ENCODE measurements around the gene MICU1. TPM values are rescaled to one million over a fixed set of nuclear protein-coding genes. Genes with fewer than 3 reads are reported as not detected.

Gene MICU1
- total RNA-seq, 2 experiments from 2014 or later, result 29.6 to 36.1 TPM

DNA sequence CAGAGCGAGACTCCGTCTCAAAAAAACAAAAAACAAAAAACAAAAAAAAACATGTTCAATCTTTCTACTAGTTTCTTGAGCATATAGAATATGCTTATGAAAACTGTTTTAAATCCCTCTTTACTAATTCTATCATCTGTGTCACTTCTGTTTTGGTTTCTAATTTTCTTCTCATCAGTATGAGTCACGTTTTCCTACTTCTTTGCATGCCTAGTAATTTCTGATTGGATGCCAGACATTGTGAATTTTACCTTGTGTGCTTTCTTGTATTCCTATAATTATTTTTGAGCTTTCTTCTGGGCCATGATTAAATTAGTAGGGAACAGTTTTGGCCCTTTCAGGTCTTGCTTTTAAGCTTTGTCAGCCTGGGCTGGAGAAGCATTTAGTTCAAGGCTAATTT is 9.9 kb downstream of the MICU1 start:
- Mint-ChIP-seq H3K27ac (no peak overlapping the region), H3K4me3 (no peak overlapping the region), H3K36me3 (ENCODE audit: low read depth) (peaks cover 13% of the 10 kb centered on the region), H3K4me1 (peaks cover 11% of the 10 kb centered on the region), H3K27me3 (no peaks in the 10 kb centered on the region), H3K9me3 (peaks cover 3% of the 10 kb centered on the region)
- no peak for DNase-seq
- ChIA-PET POLR2A (no interaction called here), CTCF (no interaction called here)

DNA sequence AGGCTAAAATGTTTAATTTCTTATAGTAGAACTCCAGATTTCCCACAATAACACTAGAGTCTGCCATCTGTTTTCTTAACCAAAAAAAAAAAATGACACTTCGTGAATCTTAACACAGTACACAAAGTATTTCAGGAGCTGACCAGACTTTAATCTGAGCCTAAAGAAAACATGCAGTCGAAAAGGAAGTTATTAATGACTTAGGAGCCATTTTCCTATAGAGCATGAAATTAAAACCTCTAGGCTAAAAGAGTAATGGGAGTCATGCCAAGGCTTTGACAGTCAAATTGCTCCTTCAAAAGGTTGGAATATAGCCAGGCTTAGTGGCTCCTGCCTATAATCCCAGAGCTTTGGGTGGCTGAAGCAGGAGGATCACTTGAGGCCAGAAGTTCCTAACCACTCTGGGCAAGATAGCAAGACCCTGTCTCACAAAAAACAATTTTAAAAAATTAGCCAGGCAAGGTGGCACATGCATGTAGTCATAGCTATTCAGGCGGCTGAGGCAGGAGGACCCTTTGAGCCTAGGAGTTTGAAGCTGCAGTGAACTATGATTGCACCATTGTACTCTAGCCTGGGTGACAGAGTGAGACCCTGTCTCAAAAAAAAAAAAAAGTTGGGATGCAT is 13.6 kb downstream of the MICU1 start:
- Mint-ChIP-seq H3K27me3 (no peaks in the 10 kb centered on the region), H3K4me1 (peaks cover 11% of the 10 kb centered on the region), H3K36me3 (ENCODE audit: low read depth) (peaks cover 20% of the 10 kb centered on the region), H3K9me3 (peaks cover 3% of the 10 kb centered on the region), H3K27ac (no peak overlapping the region), H3K4me3 (no peak overlapping the region)
- ChIA-PET CTCF (interaction anchor here (0.7 kb wide), 1 partner anchor 1869 kb away, joined by 3 read pairs; no protein-coding TSS in a partner anchor), POLR2A (interaction anchor here (1.0 kb wide), 1 partner anchor 25 kb away, joined by 5 read pairs; no protein-coding TSS in a partner anchor)
- DNase-seq, result no peak

DNA sequence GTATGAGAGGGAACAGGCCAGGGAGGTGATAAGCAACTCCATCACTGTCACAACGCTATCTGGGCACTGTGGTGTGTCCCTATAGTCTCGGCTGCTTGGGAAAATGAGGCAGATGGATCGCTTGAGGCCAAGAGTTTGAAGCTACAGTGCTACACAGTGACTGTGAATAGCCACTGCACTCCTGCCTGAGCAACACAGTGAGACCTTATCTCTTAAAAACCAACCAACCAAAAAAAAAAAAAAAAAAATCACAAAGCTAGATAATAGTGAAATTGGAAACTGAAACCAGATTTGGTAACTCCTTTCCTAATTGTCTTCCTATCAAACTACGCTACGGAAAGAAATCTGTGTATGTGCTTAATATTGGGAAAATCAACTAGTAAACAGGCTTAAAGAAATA is 14.1 kb downstream of the MICU1 start:
- peaks cover 16% of the 10 kb centered on the region for H3K36me3 Mint-ChIP-seq (ENCODE audit: low read depth)
- no peak overlapping the region for H3K4me3 Mint-ChIP-seq
- H3K4me1 Mint-ChIP-seq, result peaks cover 11% of the 10 kb centered on the region
- H3K9me3 Mint-ChIP-seq, result peaks cover 3% of the 10 kb centered on the region
- POLR2A ChIA-PET, result interaction anchor here (1.0 kb wide), 1 partner anchor 26 kb away, joined by 5 read pairs; no protein-coding TSS in a partner anchor
- DNase-seq, result no peak
- no peaks in the 10 kb centered on the region for H3K27me3 Mint-ChIP-seq
- CTCF ChIA-PET, result interaction anchor here (1.3 kb wide), 1 partner anchor 14 kb away, joined by 3 read pairs; the partner anchor contains the start of gene MICU1
- no peak overlapping the region for H3K27ac Mint-ChIP-seq

DNA sequence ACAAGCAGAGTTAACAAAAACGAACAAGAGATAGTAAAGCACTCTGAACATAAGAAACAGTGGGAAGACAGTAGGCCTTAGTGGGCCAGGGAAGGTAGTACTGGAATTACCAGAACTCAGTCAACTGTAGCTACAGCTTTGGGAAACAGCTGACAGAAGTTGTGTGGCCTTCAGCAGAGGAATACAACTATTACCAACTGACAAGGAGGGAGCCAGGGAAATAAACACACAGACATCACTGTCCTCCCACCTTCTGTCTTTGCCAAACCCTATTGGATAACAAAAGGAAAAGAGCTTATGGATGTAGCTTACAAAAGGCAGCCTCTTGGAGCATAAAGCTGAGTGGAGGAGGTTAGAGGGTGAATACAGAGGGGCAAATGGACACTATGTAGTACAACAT is 15.4 kb downstream of the MICU1 start:
- H3K4me1 Mint-ChIP-seq, result peaks cover 8% of the 10 kb centered on the region
- ChIA-PET CTCF (interaction anchor here (1.3 kb wide), 1 partner anchor 15 kb away, joined by 3 read pairs; the partner anchor contains the start of gene MICU1), POLR2A (no interaction called here)
- no peaks in the 10 kb centered on the region for H3K9me3 Mint-ChIP-seq
- H3K27me3 Mint-ChIP-seq, result no peaks in the 10 kb centered on the region
- peaks cover 7% of the 10 kb centered on the region for H3K36me3 Mint-ChIP-seq (ENCODE audit: low read depth)
- no peak overlapping the region for H3K4me3 Mint-ChIP-seq
- H3K27ac Mint-ChIP-seq, result no peak overlapping the region
- DNase-seq, result no peak

DNA sequence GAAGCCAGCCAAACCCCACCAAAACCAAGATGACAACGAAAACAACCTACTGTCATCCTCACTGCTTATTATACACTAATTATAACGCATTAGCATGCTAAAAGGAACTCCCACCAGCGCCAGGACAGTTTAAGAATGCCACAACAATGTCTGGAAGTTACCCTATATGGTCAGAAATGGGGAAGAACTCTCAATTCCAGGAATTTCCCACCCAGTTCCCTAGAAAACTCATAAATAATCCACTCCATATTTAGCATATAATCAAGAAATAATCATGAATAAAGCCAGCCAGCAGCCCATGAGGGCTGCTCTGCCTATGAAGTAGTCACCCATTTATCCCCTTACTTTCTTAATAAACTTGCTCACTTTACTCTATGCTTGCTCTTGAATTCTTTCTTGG is 20.8 kb downstream of the MICU1 start:
- Mint-ChIP-seq H3K9me3 (no peaks in the 10 kb centered on the region), H3K4me1 (no peaks in the 10 kb centered on the region), H3K4me3 (no peak overlapping the region), H3K36me3 (ENCODE audit: low read depth) (peaks cover 7% of the 10 kb centered on the region), H3K27ac (no peak overlapping the region), H3K27me3 (no peaks in the 10 kb centered on the region)
- ChIA-PET CTCF (no interaction called here), POLR2A (no interaction called here)
- DNase-seq, result no peak

DNA sequence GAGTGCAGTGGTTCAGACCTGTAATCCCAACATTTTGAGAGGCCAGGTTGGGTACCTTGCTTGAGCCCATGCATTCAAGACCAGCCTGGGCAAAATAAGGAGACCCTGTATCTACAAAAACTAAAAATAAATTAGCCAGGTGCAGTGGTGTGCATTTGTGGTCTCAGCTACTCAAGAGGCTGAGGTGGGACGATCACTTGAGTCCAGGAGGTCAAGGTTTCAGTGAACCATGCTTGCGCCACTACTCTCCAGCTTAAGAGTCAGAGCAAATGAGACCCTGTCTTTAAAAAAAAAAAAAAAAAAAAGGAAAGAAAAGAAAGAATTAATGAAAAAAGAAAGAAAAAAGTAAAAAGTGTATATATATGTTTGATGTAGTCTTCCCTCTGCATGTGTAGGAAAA is 24.7 kb downstream of the MICU1 start:
- no peaks in the 10 kb centered on the region for H3K36me3 Mint-ChIP-seq (ENCODE audit: low read depth)
- H3K27ac Mint-ChIP-seq, result no peak overlapping the region
- CTCF ChIA-PET, result no interaction called here
- POLR2A ChIA-PET, result no interaction called here
- H3K27me3 Mint-ChIP-seq, result no peaks in the 10 kb centered on the region
- peaks cover 1% of the 10 kb centered on the region for H3K4me1 Mint-ChIP-seq
- H3K4me3 Mint-ChIP-seq, result no peak overlapping the region
- no peaks in the 10 kb centered on the region for H3K9me3 Mint-ChIP-seq
- no peak for DNase-seq

DNA sequence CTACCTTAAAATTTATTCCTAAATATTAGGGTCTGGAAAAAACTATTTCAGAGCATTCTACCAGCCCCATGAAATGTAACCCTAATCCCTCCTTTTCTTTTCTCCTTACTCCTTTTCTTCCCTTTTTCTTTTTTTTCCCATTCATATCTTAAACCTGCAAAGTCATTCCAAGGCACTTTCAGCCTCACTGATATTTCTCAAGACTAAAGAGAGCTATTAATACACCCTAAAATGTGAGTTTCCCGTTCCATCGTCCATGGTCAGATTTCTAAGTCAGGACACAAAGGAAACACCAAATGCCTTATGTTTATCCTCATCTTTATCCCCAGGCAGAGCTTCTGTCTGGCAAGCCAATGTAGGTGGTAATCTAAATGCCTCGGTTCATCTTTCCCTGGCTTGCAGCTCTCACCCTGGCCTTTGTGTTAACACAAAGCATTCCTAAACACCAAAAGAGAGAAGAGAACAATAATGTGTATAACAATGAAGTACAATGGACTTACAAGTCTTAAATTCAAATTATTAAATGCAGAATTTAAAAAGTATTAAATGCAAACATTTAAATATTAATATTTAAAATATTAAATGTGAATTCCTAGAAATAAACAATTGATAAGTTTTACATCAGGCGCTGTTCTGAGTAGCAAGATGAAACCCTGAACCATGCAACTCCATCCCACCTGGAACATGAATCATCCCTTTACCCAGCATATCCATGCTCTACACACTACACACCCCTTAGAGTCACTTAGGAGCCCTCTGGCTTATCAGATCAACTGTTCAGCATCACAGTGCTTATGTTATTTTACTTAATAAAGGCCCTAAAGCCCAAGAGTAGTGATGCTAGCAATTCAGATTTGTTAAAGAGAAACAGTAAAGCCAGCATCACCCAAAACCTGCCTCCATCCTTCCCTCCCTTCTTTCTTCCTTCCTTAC is 26.8 kb downstream of the MICU1 start:
- CTCF ChIA-PET, result no interaction called here

DNA sequence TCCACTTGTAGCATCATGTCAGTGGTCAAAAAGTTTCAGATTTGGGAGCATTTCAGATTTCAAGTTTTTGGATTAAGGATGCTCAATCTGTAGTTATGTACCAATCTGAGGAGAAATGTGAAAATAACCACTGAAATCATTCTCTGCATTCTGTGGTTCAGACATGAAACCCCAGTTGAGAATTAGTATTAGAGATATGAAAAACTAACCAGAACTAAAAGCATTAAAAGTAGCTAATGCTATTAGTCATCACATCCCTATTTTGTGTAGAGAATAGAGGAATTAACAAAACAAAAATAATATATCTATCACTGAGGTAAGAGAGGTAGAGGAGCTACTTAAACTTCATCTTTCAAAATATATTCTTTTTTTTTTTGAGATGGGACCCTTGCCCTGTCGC is 28.0 kb downstream of the MICU1 start:
- H3K9me3 Mint-ChIP-seq, result peaks cover 2% of the 10 kb centered on the region
- ChIA-PET CTCF (no interaction called here), POLR2A (no interaction called here)
- peaks cover 5% of the 10 kb centered on the region for H3K36me3 Mint-ChIP-seq (ENCODE audit: low read depth)
- peaks cover 1% of the 10 kb centered on the region for H3K4me1 Mint-ChIP-seq
- no peak overlapping the region for H3K27ac Mint-ChIP-seq
- H3K4me3 Mint-ChIP-seq, result no peak overlapping the region
- H3K27me3 Mint-ChIP-seq, result no peaks in the 10 kb centered on the region
- DNase-seq, result no peak

More for the DNA sequence above, 26.8 kb downstream of the MICU1 start:
- H3K9me3 Mint-ChIP-seq, result no peaks in the 10 kb centered on the region
- H3K27ac Mint-ChIP-seq, result no peak overlapping the region
- H3K36me3 Mint-ChIP-seq (ENCODE audit: low read depth), result peaks cover 3% of the 10 kb centered on the region
- POLR2A ChIA-PET, result interaction anchor here (0.6 kb wide), 1 partner anchor 430 kb away, joined by 4 read pairs; no protein-coding TSS in a partner anchor
- DNase-seq, result no peak
- H3K4me1 Mint-ChIP-seq, result peaks cover 1% of the 10 kb centered on the region
- H3K27me3 Mint-ChIP-seq, result no peaks in the 10 kb centered on the region
- H3K4me3 Mint-ChIP-seq, result no peak overlapping the region

DNA sequence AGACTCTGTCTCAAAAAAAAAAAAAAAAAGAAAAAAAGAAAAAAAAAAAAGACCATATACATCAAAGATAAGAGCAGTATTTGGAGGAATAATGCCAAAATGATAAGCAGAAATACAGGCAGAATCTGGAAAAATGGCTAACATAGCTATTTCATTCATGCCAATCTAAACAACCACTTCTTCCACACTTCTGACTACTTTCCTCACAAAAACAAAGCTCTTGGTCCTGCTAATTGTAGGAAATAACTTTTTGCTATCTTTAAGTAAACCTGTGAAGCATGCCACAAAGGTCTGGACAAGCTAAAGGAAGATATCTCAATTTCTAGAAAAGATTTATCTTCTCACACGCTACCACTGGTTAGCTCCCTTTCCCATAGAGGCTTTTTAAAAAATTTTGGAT is 30.4 kb downstream of the MICU1 start:
- Mint-ChIP-seq H3K27me3 (no peaks in the 10 kb centered on the region), H3K36me3 (ENCODE audit: low read depth) (peaks cover 6% of the 10 kb centered on the region), H3K4me1 (peaks cover 8% of the 10 kb centered on the region), H3K4me3 (no peak overlapping the region), H3K27ac (no peak overlapping the region), H3K9me3 (peaks cover 2% of the 10 kb centered on the region)
- POLR2A ChIA-PET, result no interaction called here
- CTCF ChIA-PET, result interaction anchor here (0.7 kb wide), 1 partner anchor 37 kb away, joined by 3 read pairs; no protein-coding TSS in a partner anchor
- DNase-seq, result no peak

DNA sequence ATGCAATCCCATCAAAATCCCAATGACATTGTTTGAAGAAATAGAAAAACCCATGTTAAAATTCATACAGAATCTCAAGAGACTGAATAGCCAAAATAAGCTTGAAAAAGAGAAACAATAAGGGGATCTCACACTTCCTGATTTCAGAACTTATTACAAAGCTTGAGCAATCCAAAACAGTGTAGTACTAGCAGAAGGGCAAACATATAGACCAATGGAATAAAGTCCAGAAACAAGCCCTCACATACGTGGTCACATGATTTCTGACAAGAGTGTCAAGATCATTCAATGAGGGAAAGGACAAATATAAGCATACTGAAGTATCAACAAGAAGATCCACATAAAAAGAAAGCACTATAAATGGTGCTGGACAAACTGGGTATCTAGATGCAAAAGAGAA is 31.9 kb downstream of the MICU1 start:
- H3K36me3 Mint-ChIP-seq (ENCODE audit: low read depth), result peaks cover 6% of the 10 kb centered on the region
- DNase-seq, result no peak
- CTCF ChIA-PET, result no interaction called here
- no peak overlapping the region for H3K4me3 Mint-ChIP-seq
- H3K9me3 Mint-ChIP-seq, result peaks cover 2% of the 10 kb centered on the region
- POLR2A ChIA-PET, result no interaction called here
- peaks cover 7% of the 10 kb centered on the region for H3K4me1 Mint-ChIP-seq
- no peaks in the 10 kb centered on the region for H3K27me3 Mint-ChIP-seq
- no peak overlapping the region for H3K27ac Mint-ChIP-seq

DNA sequence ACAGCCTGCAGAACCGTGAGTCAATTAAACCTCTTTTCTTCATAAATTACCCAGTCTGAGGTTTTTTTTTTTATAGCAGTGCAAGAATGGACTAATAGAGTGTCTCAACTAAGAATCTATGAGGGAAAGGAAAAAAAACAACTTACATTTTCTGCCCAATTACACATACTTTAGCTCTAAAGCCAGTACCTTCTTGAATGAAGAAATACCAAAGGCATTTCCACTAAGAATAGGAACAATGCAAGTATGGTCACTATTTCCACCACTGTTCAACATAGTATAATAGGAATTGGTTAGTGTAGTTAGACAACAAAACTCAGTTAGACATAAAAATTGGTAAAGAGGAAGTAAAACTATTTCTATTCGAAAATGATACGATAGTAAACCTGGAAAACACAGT is 37.6 kb downstream of the MICU1 start:
- Mint-ChIP-seq H3K9me3 (peaks cover 2% of the 10 kb centered on the region), H3K27ac (no peak overlapping the region), H3K4me1 (peaks cover 7% of the 10 kb centered on the region), H3K4me3 (no peak overlapping the region), H3K27me3 (no peaks in the 10 kb centered on the region), H3K36me3 (ENCODE audit: low read depth) (peaks cover 3% of the 10 kb centered on the region)
- ChIA-PET CTCF (no interaction called here), POLR2A (no interaction called here)
- no peak for DNase-seq

DNA sequence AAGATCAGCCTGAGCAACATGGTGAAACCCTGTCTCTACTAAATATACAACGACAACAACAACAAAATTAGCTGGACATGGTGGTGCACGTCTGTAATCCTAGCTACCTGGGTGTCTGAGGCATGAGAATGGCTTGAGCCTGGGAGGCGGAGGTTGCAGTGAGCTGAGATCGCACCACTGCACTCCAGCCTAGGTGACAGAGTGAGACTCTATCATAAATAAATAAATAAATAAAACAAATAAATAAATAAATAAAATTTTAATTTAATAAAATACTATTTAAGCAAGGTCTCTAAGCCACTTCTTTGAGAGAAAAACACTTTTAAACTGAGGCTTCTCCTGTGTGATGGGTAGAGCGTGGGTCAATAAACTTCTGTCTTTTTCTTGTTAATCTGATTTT is 38.3 kb downstream of the MICU1 start:
- Mint-ChIP-seq H3K4me1 (peaks cover 7% of the 10 kb centered on the region), H3K4me3 (no peak overlapping the region), H3K27ac (no peak overlapping the region), H3K9me3 (no peaks in the 10 kb centered on the region), H3K27me3 (no peaks in the 10 kb centered on the region), H3K36me3 (ENCODE audit: low read depth) (no peaks in the 10 kb centered on the region)
- CTCF ChIA-PET, result no interaction called here
- POLR2A ChIA-PET, result no interaction called here
- DNase-seq, result no peak

DNA sequence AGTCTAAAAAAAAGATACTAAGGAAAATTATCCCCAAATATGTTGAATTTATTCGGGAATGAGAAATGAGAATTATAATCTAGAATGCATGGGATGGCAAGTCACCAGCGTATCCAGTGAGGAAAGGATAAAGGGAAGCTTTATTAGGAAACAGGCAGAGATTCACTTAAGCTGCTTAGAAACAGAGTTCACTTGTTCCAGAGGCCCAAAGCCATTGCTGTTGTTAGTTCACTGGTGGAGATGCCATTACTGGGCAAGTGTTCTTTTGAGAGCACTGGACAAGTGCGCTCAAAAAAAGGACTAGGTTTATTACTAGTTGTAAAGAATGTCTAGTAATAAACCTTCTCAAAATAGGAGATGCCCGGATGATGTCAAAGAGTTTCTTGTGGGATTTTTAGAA is 51.2 kb downstream of the MICU1 start:
- CTCF ChIA-PET, result no interaction called here
- no peak for DNase-seq
- Mint-ChIP-seq H3K27me3 (no peaks in the 10 kb centered on the region), H3K9me3 (no peaks in the 10 kb centered on the region), H3K27ac (no peak overlapping the region), H3K4me3 (no peak overlapping the region), H3K4me1 (no peaks in the 10 kb centered on the region), H3K36me3 (ENCODE audit: low read depth) (no peaks in the 10 kb centered on the region)
- POLR2A ChIA-PET, result no interaction called here

All from activated CD4-positive, alpha-beta memory T cell treated with anti-CD3 and anti-CD28 coated beads, Interleukin-2, amount 10 ng/mL, durations not matched to agents 7 days and 5 days (primary cell).